ENCODE measurements around the gene TBC1D20.

- TF ChIP-seq CTCF (IDR thresholded peaks at IDR 0.05) (no peak), POLR2A (IDR thresholded peaks at IDR 0.05) (no peak)
These were observed 50.3 kb downstream of the TBC1D20 start for GRCh38 chr20:412081-412480.
